IMR-90 (cell line): ENCODE results near the gene ERBB4. TPM values are rescaled to one million over a fixed set of nuclear protein-coding genes. Genes with fewer than 3 reads are reported as not detected.

ENCODE experiments used
- ATAC-seq: fragments of 200-7000 bp; cut with Tn5 transposase; 2 replicates; pipeline ENCODE4 v1.9.1; 2020; ENCODE audit warnings: low read depth, mild to moderate bottlenecking, moderate library complexity
- BruUV-seq: library from RNA; stranded (reverse); fragments of 400-500 nt; replicated peaks from 2 replicates; lab custom pipeline; 2021; lab: Mats Ljungman, UMichigan
- CTCF ChIA-PET: fragments of 300-600 bp; formaldehyde crosslinking; extraction: SDS; loops from one replicate; lab custom pipeline; 2021; ENCODE audit warnings: antibody characterized with exemption; lab: Yijun Ruan, JAX
- POLR2A ChIA-PET: fragments of 300-600 bp; sonication (Branson Sonifier 250); formaldehyde crosslinking; loops from one replicate; lab custom pipeline; 2022; ENCODE audit warnings: antibody characterized with exemption; ENCODE audit not compliant: unreplicated experiment; lab: Charles Lee
- DNase-seq: peaks from one replicate; pipeline ENCODE4 v3.0.0; 2013
- H2AFZ ChIP-seq: replicated peaks from 2 replicates; pipeline ENCODE3; 2013; ENCODE audit warnings: low read length, mild to moderate bottlenecking; ENCODE audit not compliant: poor library complexity
- H2AK5ac ChIP-seq: 2 replicates; pipeline ENCODE4 v1.6.1; 2013; ENCODE audit warnings: low read depth, low read length, inconsistent platforms
- H2AK9ac ChIP-seq: replicated peaks from 2 replicates; pipeline ENCODE3; 2013; ENCODE audit warnings: mild to moderate bottlenecking, low read depth, low read length, moderate library complexity; ENCODE audit not compliant: poor library complexity
- H2BK120ac ChIP-seq: 2 replicates; pipeline ENCODE4 v1.6.1; 2013; ENCODE audit warnings: low read depth, low read length, inconsistent platforms
- H2BK15ac ChIP-seq: 3 replicates; pipeline ENCODE4 v1.6.1; 2013; ENCODE audit warnings: low read depth, low read length, inconsistent platforms
- H2BK20ac ChIP-seq: 2 replicates; pipeline ENCODE4 v1.6.1; 2013; ENCODE audit warnings: low read depth, mild to moderate bottlenecking, inconsistent platforms, low read length, moderate library complexity
- H2BK5ac ChIP-seq: 2 replicates; pipeline ENCODE4 v1.6.1; 2013; ENCODE audit warnings: mild to moderate bottlenecking, low read depth, low read length, inconsistent platforms; ENCODE audit not compliant: poor library complexity, severe bottlenecking
- H3K14ac ChIP-seq: replicated peaks from 2 replicates; pipeline ENCODE4 v1.6.1; 2013; ENCODE audit warnings: low read depth, low read length, inconsistent platforms
- H3K18ac ChIP-seq: 2 replicates; pipeline ENCODE4 v1.6.1; 2013; ENCODE audit warnings: low read depth, low read length, control low read depth
- H3K23ac ChIP-seq: 2 replicates; pipeline ENCODE4 v1.6.1; 2013; ENCODE audit warnings: low read depth, low read length, inconsistent platforms
- H3K27ac ChIP-seq: 2 replicates; pipeline ENCODE4 v1.5.1; 2013; ENCODE audit warnings: mild to moderate bottlenecking, control low read depth, low read length; ENCODE audit not compliant: insufficient read depth
- H3K27me3 ChIP-seq: 2 replicates; pipeline ENCODE4 v1.6.1; 2013; ENCODE audit warnings: low read length; ENCODE audit not compliant: control insufficient read depth, insufficient read depth
- H3K36me3 ChIP-seq: 2 replicates; pipeline ENCODE4 v1.6.1; 2013; ENCODE audit warnings: low read length, mixed read lengths; ENCODE audit not compliant: control insufficient read depth, insufficient read depth
- H3K4ac ChIP-seq: 2 replicates; pipeline ENCODE4 v1.6.1; 2013; ENCODE audit warnings: low read depth, low read length, inconsistent platforms
- H3K4me1 ChIP-seq: 2 replicates; pipeline ENCODE4 v1.6.1; 2013; ENCODE audit warnings: low read length, mixed read lengths; ENCODE audit not compliant: control insufficient read depth, insufficient read depth
- H3K4me2 ChIP-seq: 2 replicates; pipeline ENCODE4 v1.6.1; 2013; ENCODE audit warnings: low read depth, mild to moderate bottlenecking, control low read depth, low read length, moderate library complexity
- H3K4me3 ChIP-seq: 2 replicates; pipeline ENCODE4 v1.5.1; 2013; ENCODE audit warnings: low read depth, mild to moderate bottlenecking, control low read depth, low read length, moderate library complexity; ENCODE audit not compliant: insufficient read depth
- H3K56ac ChIP-seq: 2 replicates; pipeline ENCODE4 v1.6.1; 2013; ENCODE audit warnings: low read length, inconsistent platforms; ENCODE audit not compliant: insufficient read depth; ENCODE audit errors: extremely low read depth
- H3K79me1 ChIP-seq, 2 experiments: 2 replicates each; pipeline ENCODE4 v1.6.1; 2013; ENCODE audit warnings: low read length in 2 of 2, inconsistent platforms in 1 of 2, low read depth in 1 of 2
- H3K9ac ChIP-seq: 2 replicates; pipeline ENCODE4 v1.6.1; 2013; ENCODE audit warnings: low read depth, low read length, control low read depth
- H3K9me1 ChIP-seq: 2 replicates; pipeline ENCODE4 v1.6.1; 2013; ENCODE audit warnings: low read length, inconsistent platforms; ENCODE audit not compliant: insufficient read depth
- H3K9me3 ChIP-seq: 2 replicates; pipeline ENCODE4 v1.6.1; 2013; ENCODE audit warnings: low read length; ENCODE audit not compliant: control insufficient read depth, insufficient read depth
- H4K20me1 ChIP-seq: 2 replicates; pipeline ENCODE4 v1.6.1; 2013; ENCODE audit warnings: low read length, inconsistent platforms; ENCODE audit not compliant: insufficient read depth
- H4K5ac ChIP-seq: 2 replicates; pipeline ENCODE4 v1.6.1; 2013; ENCODE audit warnings: mild to moderate bottlenecking, low read depth, low read length, control low read depth
- H4K8ac ChIP-seq, 2 experiments: 2 replicates each; pipeline ENCODE4 v1.6.1; 2013; ENCODE audit warnings: low read depth in 2 of 2, low read length in 2 of 2, control low read depth in 1 of 2, inconsistent platforms in 1 of 2
- H4K91ac ChIP-seq: 2 replicates; pipeline ENCODE4 v1.6.1; 2013; ENCODE audit warnings: low read depth, low read length, inconsistent platforms; ENCODE audit not compliant: insufficient read depth
- BHLHE40 ChIP-seq: fragments of 150-350 bp; IDR thresholded peaks from 2 replicates; pipeline ENCODE4 v1.6.1; 2016; ENCODE audit warnings: mild to moderate bottlenecking, low read depth, low read length
- CEBPB ChIP-seq: IDR thresholded peaks from 2 replicates; pipeline ENCODE4 v1.6.1; 2012; ENCODE audit warnings: low read depth, low read length, improper control_type of control experiment
- CTCF ChIP-seq: conservative IDR thresholded peaks from 2 replicates; pipeline ENCODE4 v1.5.1; 2012; ENCODE audit warnings: mild to moderate bottlenecking, low read depth, low read length, improper control_type of control experiment
- FOS ChIP-seq: fragments of 150-350 bp; IDR thresholded peaks from 2 replicates; pipeline ENCODE4 v1.6.1; 2016; ENCODE audit warnings: low read depth, low read length
- MAZ ChIP-seq: IDR thresholded peaks from 2 replicates; pipeline ENCODE4 v1.6.1; 2012; ENCODE audit warnings: low read depth, mild to moderate bottlenecking, low read length, improper control_type of control experiment, moderate library complexity, borderline replicate concordance
- NFE2L2 ChIP-seq: fragments of 150-350 bp; IDR thresholded peaks from 2 replicates; pipeline ENCODE4 v1.6.1; 2016; ENCODE audit warnings: low read depth, mild to moderate bottlenecking, low read length
- POLR2A ChIP-seq: IDR thresholded peaks from 2 replicates; pipeline ENCODE4 v1.6.1; 2012; ENCODE audit warnings: mild to moderate bottlenecking, low read depth, low read length
- RAD21 ChIP-seq: IDR thresholded peaks from 2 replicates; pipeline ENCODE4 v1.6.1; 2012; ENCODE audit warnings: low read length, improper control_type of control experiment
- RCOR1 ChIP-seq: IDR thresholded peaks from 2 replicates; pipeline ENCODE4 v1.6.1; 2012; ENCODE audit warnings: mild to moderate bottlenecking, low read length, improper control_type of control experiment; ENCODE audit not compliant: insufficient replicate concordance
- RFX5 ChIP-seq: IDR thresholded peaks from 2 replicates; pipeline ENCODE4 v1.8.0; 2012; ENCODE audit warnings: low read depth, mild to moderate bottlenecking, low read length, moderate library complexity
- SMC3 ChIP-seq: fragments of 150-350 bp; IDR thresholded peaks from 2 replicates; pipeline ENCODE4 v1.6.1; 2016; ENCODE audit warnings: low read depth, mild to moderate bottlenecking, antibody characterized with exemption, low read length, moderate library complexity
- USF2 ChIP-seq: fragments of 150-350 bp; IDR thresholded peaks from 2 replicates; pipeline ENCODE4 v1.6.1; 2017; ENCODE audit warnings: mild to moderate bottlenecking, antibody characterized with exemption, low read length, low read depth
- WGBS, 2 experiments: methylation state at CpG; one replicate each; pipeline versions ENCODE4 v1.1.5 to v1.1.7; 2013; ENCODE audit warnings: missing lambda C conversion rate in 2 of 2; ENCODE audit not compliant: insufficient read length in 1 of 2; ENCODE audit errors: extremely low coverage in 2 of 2; 5-methylcytosine and 5-hydroxymethylcytosine counted together
- dilution Hi-C: fragments of 300-500 bp; cut with HindIII; formaldehyde crosslinking; loops from one replicate; pipeline ENCODE4 v1.14.3; 2018; ENCODE audit warnings: low sequenced_read_pairs; ENCODE audit not compliant: unreplicated experiment
- in situ Hi-C: fragments of 300-500 bp; cut with MboI; formaldehyde crosslinking; loops from 3 replicates; pipeline ENCODE4 v1.14.3; 2019; ENCODE audit warnings: low sequenced_read_pairs, inconsistent platforms, mixed read lengths
- intact Hi-C: fragments of 100-400 bp; cut with micrococcal nuclease; formaldehyde crosslinking; loops from 2 replicates; pipeline ENCODE4 v1.10.0; 2022
- polyA plus RNA-seq, 3 experiments: library from polyadenylated mRNA; depleted of rRNA; stranded (reverse); fragments of >200 nt; gene quantifications; 2 replicates each; pipeline ENCODE4 v1.2.3, GENCODE V29; 2012; ENCODE audit warnings: low replicate concordance in 1 of 3
- total RNA-seq: library from RNA; depleted of rRNA; stranded (reverse); fragments of >200 nt; gene quantifications from 2 replicates; pipeline ENCODE4 v1.2.3, GENCODE V29; 2012

The ERBB4 gene
- total and polyA plus RNA-seq, 2 of the 4 experiments (the other 2 are of a cell fraction), result not detected

GRCh38 chr2:212013626-212014025 lies 525.0 kb downstream of the ERBB4 start:
- no peak overlapping the region for H3K9ac ChIP-seq
- DNase-seq (peak; percentile 4), ATAC-seq (no peak)
- H2BK20ac ChIP-seq, result peak overlapping the region; percentile 37; the same call in 1 of the 2 replicates
- in situ Hi-C loops (no loop called here), intact Hi-C loops (no loop called here), dilution Hi-C loops (no loop called here)
- H2BK5ac ChIP-seq, result peak overlapping the region; percentile 35
- no peak overlapping the region for H3K4me2 ChIP-seq
- H3K4me1 ChIP-seq, result no peaks in the 10 kb centered on the region; the same call in 1 of the 2 replicates
- H4K91ac ChIP-seq, result no peak overlapping the region
- no peak overlapping the region for H4K5ac ChIP-seq
- no peak overlapping the region for H3K4ac ChIP-seq
- H4K8ac ChIP-seq, result peak overlapping the region in 1 of 2 experiments; percentile 63; a peak in 2 of 4 replicates
- H3K27me3 ChIP-seq, result no peaks in the 10 kb centered on the region
- no peak overlapping the region for H2AK5ac ChIP-seq
- no peaks in the 10 kb centered on the region for H3K36me3 ChIP-seq
- no peaks in the 10 kb centered on the region for H3K9me1 ChIP-seq
- no peaks in the 10 kb centered on the region for H3K79me1 ChIP-seq
- CTCF ChIA-PET, result interaction anchor here (0.6 to 1.9 kb wide), 3 partner anchors 9 to 113 kb away, joined by 3 to 6 read pairs (median 3); no protein-coding TSS in a partner anchor
- H3K56ac ChIP-seq, result no peak overlapping the region
- H4K20me1 ChIP-seq, result no peaks in the 10 kb centered on the region
- H3K23ac ChIP-seq, result no peak overlapping the region
- H3K27ac ChIP-seq, result no peak overlapping the region
- no peak overlapping the region for H2AK9ac ChIP-seq
- H3K9me3 ChIP-seq, result no peaks in the 10 kb centered on the region
- no TSS peak for BruUV-seq
- H2BK15ac ChIP-seq, result peak overlapping the region; percentile 65; the same call in 1 of the 3 replicates
- no peak overlapping the region; the same call in 1 of the 2 replicates for H3K14ac ChIP-seq
- POLR2A ChIA-PET, result no interaction called here
- WGBS, 2 experiments, result no CpG with 5 or more reads among the region's 2 CpGs
- no peak overlapping the region for H2AFZ ChIP-seq
- peak overlapping the region; percentile 63; the same call in 1 of the 2 replicates for H2BK120ac ChIP-seq
- TF ChIP-seq RFX5, result no peak
- no peak for TF ChIP-seq CTCF
- TF ChIP-seq RAD21, result no peak
- no peak for TF ChIP-seq MAZ
- TF ChIP-seq FOS, result no peak
- no peak for TF ChIP-seq RCOR1
- no peak for TF ChIP-seq SMC3
- no peak for TF ChIP-seq BHLHE40
- no peak for TF ChIP-seq POLR2A
- no peak for TF ChIP-seq USF2
- TF ChIP-seq CEBPB, result no peak
- no peak for TF ChIP-seq NFE2L2
- H3K4me3 ChIP-seq, result no peak overlapping the region
- peak overlapping the region; percentile 23; the same call in 1 of the 2 replicates for H3K18ac ChIP-seq
